Gastrocnemius medialis (tissue), 4 donors: ENCODE measurements around the gene CSNK2A3.

Source experiments
- CTCF ChIP-seq, 5 experiments: fragments of 450-650 bp in 3 of 5; fragments of 200-600 bp in 2 of 5; sonication (generic) in 2 of 5; IDR thresholded peaks in 4 of 5; conservative IDR thresholded peaks in 1 of 5; 1 replicate in 4 of 5; 2 replicates in 1 of 5; pipeline ENCODE4 v1.5.1; 2016 to 2019; ENCODE audit warnings: antibody characterized with exemption in 5 of 5, mild to moderate bottlenecking in 3 of 5, moderate library complexity in 3 of 5
- POLR2A ChIP-seq, 2 donors: fragments of 450-650 bp; IDR thresholded peaks; one replicate each; pipeline ENCODE4 v1.6.1; 2017; ENCODE audit warnings: antibody characterized with exemption in 2 of 2, mild to moderate bottlenecking in 2 of 2, moderate library complexity in 2 of 2

DNA sequence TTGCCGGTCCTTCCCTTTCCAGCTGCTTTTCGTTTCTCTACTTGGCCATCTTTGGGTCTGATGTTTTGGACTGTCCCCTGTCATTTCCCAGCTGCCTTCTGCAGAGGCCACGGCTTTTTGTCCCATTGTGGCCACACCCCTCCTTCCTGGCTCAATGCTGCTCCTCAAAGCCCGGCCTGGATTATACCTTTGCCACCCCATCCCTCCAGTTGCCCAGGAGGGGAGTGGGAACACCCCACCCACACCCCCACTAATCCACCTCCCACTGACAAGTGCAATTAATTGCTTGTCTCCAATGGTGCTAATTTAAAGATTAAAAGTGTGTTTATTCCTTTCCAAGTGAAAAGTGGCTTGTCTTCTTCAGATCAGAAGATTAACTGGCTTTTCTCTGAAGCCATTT, 34.2 kb upstream of the CSNK2A3 start:
- TF ChIP-seq CTCF (IDR thresholded peaks at IDR 0.05 in 4 of 5, conservative IDR thresholded peaks at IDR 0.05 in 1 of 5) (no peak), POLR2A (IDR thresholded peaks at IDR 0.05) (no peak)
